DND-41 (cell line): ENCODE results near the gene NUP210L.

Experiments used
- CTCF ChIP-seq: IDR thresholded peaks from 2 replicates; pipeline ENCODE4 v1.5.1; 2012; ENCODE audit warnings: borderline replicate concordance, low read length, moderate library complexity, mild to moderate bottlenecking; ENCODE audit not compliant: poor library complexity, severe bottlenecking; ENCODE audit errors: extremely low read depth
- EZH2 ChIP-seq: IDR thresholded peaks from 3 replicates; pipeline ENCODE4 v1.6.1; 2012; ENCODE audit warnings: borderline replicate concordance, low read depth, mild to moderate bottlenecking, moderate library complexity, low read length, inconsistent platforms; ENCODE audit not compliant: severe bottlenecking

GRCh38 chr1:154104433-154105082 is 50.3 kb downstream of the NUP210L start:
- TF ChIP-seq CTCF (no peak), EZH2 (no peak)
